IMR-90 (cell line): Measurements from ENCODE around the gene TMEM231. TPM values are rescaled to one million over a fixed set of nuclear protein-coding genes. Genes with fewer than 3 reads are reported as not detected.

Source experiments
- ATAC-seq: fragments of 200-7000 bp; cut with Tn5 transposase; 2 replicates; pipeline ENCODE4 v1.9.1; 2020; ENCODE audit warnings: low read depth, mild to moderate bottlenecking, moderate library complexity
- BruUV-seq: library from RNA; stranded (reverse); fragments of 400-500 nt; replicated peaks from 2 replicates; lab custom pipeline; 2021; lab: Mats Ljungman, UMichigan
- CTCF ChIA-PET: fragments of 300-600 bp; formaldehyde crosslinking; extraction: SDS; loops from one replicate; lab custom pipeline; 2021; ENCODE audit warnings: antibody characterized with exemption; lab: Yijun Ruan, JAX
- POLR2A ChIA-PET: fragments of 300-600 bp; sonication (Branson Sonifier 250); formaldehyde crosslinking; loops from one replicate; lab custom pipeline; 2022; ENCODE audit warnings: antibody characterized with exemption; ENCODE audit not compliant: unreplicated experiment; lab: Charles Lee
- DNase-seq: peaks from one replicate; pipeline ENCODE4 v3.0.0; 2013
- H2AFZ ChIP-seq: replicated peaks from 2 replicates; pipeline ENCODE3; 2013; ENCODE audit warnings: low read length, mild to moderate bottlenecking; ENCODE audit not compliant: poor library complexity
- H2AK5ac ChIP-seq: 2 replicates; pipeline ENCODE4 v1.6.1; 2013; ENCODE audit warnings: low read depth, low read length, inconsistent platforms
- H2AK9ac ChIP-seq: replicated peaks from 2 replicates; pipeline ENCODE3; 2013; ENCODE audit warnings: mild to moderate bottlenecking, low read depth, low read length, moderate library complexity; ENCODE audit not compliant: poor library complexity
- H2BK120ac ChIP-seq: 2 replicates; pipeline ENCODE4 v1.6.1; 2013; ENCODE audit warnings: low read depth, low read length, inconsistent platforms
- H2BK15ac ChIP-seq: 3 replicates; pipeline ENCODE4 v1.6.1; 2013; ENCODE audit warnings: low read depth, low read length, inconsistent platforms
- H2BK20ac ChIP-seq: 2 replicates; pipeline ENCODE4 v1.6.1; 2013; ENCODE audit warnings: low read depth, mild to moderate bottlenecking, inconsistent platforms, low read length, moderate library complexity
- H2BK5ac ChIP-seq: 2 replicates; pipeline ENCODE4 v1.6.1; 2013; ENCODE audit warnings: mild to moderate bottlenecking, low read depth, low read length, inconsistent platforms; ENCODE audit not compliant: poor library complexity, severe bottlenecking
- H3K14ac ChIP-seq: replicated peaks from 2 replicates; pipeline ENCODE4 v1.6.1; 2013; ENCODE audit warnings: low read depth, low read length, inconsistent platforms
- H3K18ac ChIP-seq: 2 replicates; pipeline ENCODE4 v1.6.1; 2013; ENCODE audit warnings: low read depth, low read length, control low read depth
- H3K23ac ChIP-seq: 2 replicates; pipeline ENCODE4 v1.6.1; 2013; ENCODE audit warnings: low read depth, low read length, inconsistent platforms
- H3K27ac ChIP-seq: 2 replicates; pipeline ENCODE4 v1.5.1; 2013; ENCODE audit warnings: mild to moderate bottlenecking, control low read depth, low read length; ENCODE audit not compliant: insufficient read depth
- H3K27me3 ChIP-seq: 2 replicates; pipeline ENCODE4 v1.6.1; 2013; ENCODE audit warnings: low read length; ENCODE audit not compliant: control insufficient read depth, insufficient read depth
- H3K36me3 ChIP-seq: 2 replicates; pipeline ENCODE4 v1.6.1; 2013; ENCODE audit warnings: low read length, mixed read lengths; ENCODE audit not compliant: control insufficient read depth, insufficient read depth
- H3K4ac ChIP-seq: 2 replicates; pipeline ENCODE4 v1.6.1; 2013; ENCODE audit warnings: low read depth, low read length, inconsistent platforms
- H3K4me1 ChIP-seq: 2 replicates; pipeline ENCODE4 v1.6.1; 2013; ENCODE audit warnings: low read length, mixed read lengths; ENCODE audit not compliant: control insufficient read depth, insufficient read depth
- H3K4me2 ChIP-seq: 2 replicates; pipeline ENCODE4 v1.6.1; 2013; ENCODE audit warnings: low read depth, mild to moderate bottlenecking, control low read depth, low read length, moderate library complexity
- H3K4me3 ChIP-seq: 2 replicates; pipeline ENCODE4 v1.5.1; 2013; ENCODE audit warnings: low read depth, mild to moderate bottlenecking, control low read depth, low read length, moderate library complexity; ENCODE audit not compliant: insufficient read depth
- H3K56ac ChIP-seq: 2 replicates; pipeline ENCODE4 v1.6.1; 2013; ENCODE audit warnings: low read length, inconsistent platforms; ENCODE audit not compliant: insufficient read depth; ENCODE audit errors: extremely low read depth
- H3K79me1 ChIP-seq, 2 experiments: 2 replicates each; pipeline ENCODE4 v1.6.1; 2013; ENCODE audit warnings: low read length in 2 of 2, inconsistent platforms in 1 of 2, low read depth in 1 of 2
- H3K9ac ChIP-seq: 2 replicates; pipeline ENCODE4 v1.6.1; 2013; ENCODE audit warnings: low read depth, low read length, control low read depth
- H3K9me1 ChIP-seq: 2 replicates; pipeline ENCODE4 v1.6.1; 2013; ENCODE audit warnings: low read length, inconsistent platforms; ENCODE audit not compliant: insufficient read depth
- H3K9me3 ChIP-seq: 2 replicates; pipeline ENCODE4 v1.6.1; 2013; ENCODE audit warnings: low read length; ENCODE audit not compliant: control insufficient read depth, insufficient read depth
- H4K20me1 ChIP-seq: 2 replicates; pipeline ENCODE4 v1.6.1; 2013; ENCODE audit warnings: low read length, inconsistent platforms; ENCODE audit not compliant: insufficient read depth
- H4K5ac ChIP-seq: 2 replicates; pipeline ENCODE4 v1.6.1; 2013; ENCODE audit warnings: mild to moderate bottlenecking, low read depth, low read length, control low read depth
- H4K8ac ChIP-seq, 2 experiments: 2 replicates each; pipeline ENCODE4 v1.6.1; 2013; ENCODE audit warnings: low read depth in 2 of 2, low read length in 2 of 2, control low read depth in 1 of 2, inconsistent platforms in 1 of 2
- H4K91ac ChIP-seq: 2 replicates; pipeline ENCODE4 v1.6.1; 2013; ENCODE audit warnings: low read depth, low read length, inconsistent platforms; ENCODE audit not compliant: insufficient read depth
- CHD1 ChIP-seq: IDR thresholded peaks from 2 replicates; pipeline ENCODE4 v1.6.1; 2012; ENCODE audit warnings: low read depth, low read length, improper control_type of control experiment
- CTCF ChIP-seq: conservative IDR thresholded peaks from 2 replicates; pipeline ENCODE4 v1.5.1; 2012; ENCODE audit warnings: mild to moderate bottlenecking, low read depth, low read length, improper control_type of control experiment
- ELK1 ChIP-seq: fragments of 150-350 bp; IDR thresholded peaks from 2 replicates; pipeline ENCODE4 v1.6.1; 2016; ENCODE audit warnings: low read depth, mild to moderate bottlenecking, low read length, moderate library complexity, borderline replicate concordance
- FOS ChIP-seq: fragments of 150-350 bp; IDR thresholded peaks from 2 replicates; pipeline ENCODE4 v1.6.1; 2016; ENCODE audit warnings: low read depth, low read length
- MAZ ChIP-seq: IDR thresholded peaks from 2 replicates; pipeline ENCODE4 v1.6.1; 2012; ENCODE audit warnings: low read depth, mild to moderate bottlenecking, low read length, improper control_type of control experiment, moderate library complexity, borderline replicate concordance
- NFE2L2 ChIP-seq: fragments of 150-350 bp; IDR thresholded peaks from 2 replicates; pipeline ENCODE4 v1.6.1; 2016; ENCODE audit warnings: low read depth, mild to moderate bottlenecking, low read length
- RAD21 ChIP-seq: IDR thresholded peaks from 2 replicates; pipeline ENCODE4 v1.6.1; 2012; ENCODE audit warnings: low read length, improper control_type of control experiment
- RCOR1 ChIP-seq: IDR thresholded peaks from 2 replicates; pipeline ENCODE4 v1.6.1; 2012; ENCODE audit warnings: mild to moderate bottlenecking, low read length, improper control_type of control experiment; ENCODE audit not compliant: insufficient replicate concordance
- SMC3 ChIP-seq: fragments of 150-350 bp; IDR thresholded peaks from 2 replicates; pipeline ENCODE4 v1.6.1; 2016; ENCODE audit warnings: low read depth, mild to moderate bottlenecking, antibody characterized with exemption, low read length, moderate library complexity
- USF2 ChIP-seq: fragments of 150-350 bp; IDR thresholded peaks from 2 replicates; pipeline ENCODE4 v1.6.1; 2017; ENCODE audit warnings: mild to moderate bottlenecking, antibody characterized with exemption, low read length, low read depth
- WGBS, 2 experiments: methylation state at CpG; one replicate each; pipeline versions ENCODE4 v1.1.5 to v1.1.7; 2013; ENCODE audit warnings: missing lambda C conversion rate in 2 of 2; ENCODE audit not compliant: insufficient read length in 1 of 2; ENCODE audit errors: extremely low coverage in 2 of 2; 5-methylcytosine and 5-hydroxymethylcytosine counted together
- dilution Hi-C: fragments of 300-500 bp; cut with HindIII; formaldehyde crosslinking; loops from one replicate; pipeline ENCODE4 v1.14.3; 2018; ENCODE audit warnings: low sequenced_read_pairs; ENCODE audit not compliant: unreplicated experiment
- in situ Hi-C: fragments of 300-500 bp; cut with MboI; formaldehyde crosslinking; loops from 3 replicates; pipeline ENCODE4 v1.14.3; 2019; ENCODE audit warnings: low sequenced_read_pairs, inconsistent platforms, mixed read lengths
- intact Hi-C: fragments of 100-400 bp; cut with micrococcal nuclease; formaldehyde crosslinking; loops from 2 replicates; pipeline ENCODE4 v1.10.0; 2022
- polyA plus RNA-seq, 3 experiments: library from polyadenylated mRNA; depleted of rRNA; stranded (reverse); fragments of >200 nt; gene quantifications; 2 replicates each; pipeline ENCODE4 v1.2.3, GENCODE V29; 2012; ENCODE audit warnings: low replicate concordance in 1 of 3
- total RNA-seq: library from RNA; depleted of rRNA; stranded (reverse); fragments of >200 nt; gene quantifications from 2 replicates; pipeline ENCODE4 v1.2.3, GENCODE V29; 2012

Gene TMEM231
- total and polyA plus RNA-seq, 2 of the 4 experiments (the other 2 are of a cell fraction): 10.6 to 15.4 TPM

GRCh38 chr16:75555707-75556430, at the start of gene TMEM231 (continued):
- TF ChIP-seq MAZ (no peak), ELK1 (no peak), RAD21 (no peak)

GRCh38 chr16:75603241-75603640, 47.2 kb upstream of the TMEM231 start:
- intact Hi-C loops (no loop called here), in situ Hi-C loops (no loop called here), dilution Hi-C loops (no loop called here)
- peaks cover 3% of the 10 kb centered on the region for H3K4me1 ChIP-seq
- no peak for TF ChIP-seq CHD1
- no peak for TF ChIP-seq NFE2L2
- no peak for TF ChIP-seq RCOR1
- no peak for TF ChIP-seq SMC3
- TF ChIP-seq RAD21: no peak
- TF ChIP-seq USF2: no peak
- TF ChIP-seq CTCF: no peak
- no peak for TF ChIP-seq FOS
- H3K18ac ChIP-seq: no peak overlapping the region
- H2BK5ac ChIP-seq: no peak overlapping the region
- H2BK20ac ChIP-seq: no peak overlapping the region
- H3K14ac ChIP-seq: no peak overlapping the region
- no peak overlapping the region for H2AK5ac ChIP-seq
- H2BK120ac ChIP-seq: no peak overlapping the region
- no peaks in the 10 kb centered on the region for H3K9me3 ChIP-seq
- no peaks in the 10 kb centered on the region for H4K20me1 ChIP-seq
- ATAC-seq (no peak), DNase-seq (no peak)
- no peak overlapping the region for H4K8ac ChIP-seq
- no peak overlapping the region for H2AK9ac ChIP-seq
- peaks cover 3% of the 10 kb centered on the region; the same call in 1 of the 2 replicates for H3K9me1 ChIP-seq
- no peak overlapping the region for H3K4me3 ChIP-seq
- H4K91ac ChIP-seq: no peak overlapping the region
- H3K27ac ChIP-seq: no peak overlapping the region
- CTCF ChIA-PET: no interaction called here
- no peaks in the 10 kb centered on the region for H3K27me3 ChIP-seq
- no peak overlapping the region for H3K4me2 ChIP-seq
- no peak overlapping the region for H3K9ac ChIP-seq
- WGBS, 2 experiments: 100% methylated on average over 3 of the region's 4 CpGs; no CpG with 5 or more reads in 1 of the 2 experiments
- no peak overlapping the region for H3K4ac ChIP-seq
- no peak overlapping the region for H4K5ac ChIP-seq
- POLR2A ChIA-PET: interaction anchor here (0.5 kb wide), 1 partner anchor 11 kb away, joined by 3 read pairs; no protein-coding TSS in a partner anchor
- H3K23ac ChIP-seq: no peak overlapping the region
- H2AFZ ChIP-seq: no peak overlapping the region
- no peak overlapping the region for H2BK15ac ChIP-seq
- H3K79me1 ChIP-seq: 0 out of 4 replicates have a peak, but pooled peaks cover 0 to 8% of the 10 kb centered on the region in 2 experiments
- no TSS peak for BruUV-seq
- no peak overlapping the region for H3K56ac ChIP-seq
- peaks cover 32% of the 10 kb centered on the region for H3K36me3 ChIP-seq
